HUES6 (cell line): ENCODE data around the gene MAMDC4.

Experiments
- H3K27ac ChIP-seq: 2 replicates; pipeline ENCODE4 v1.7.0; 2013; ENCODE audit warnings: low read depth, mild to moderate bottlenecking, low read length, inconsistent platforms
- H3K27me3 ChIP-seq: 2 replicates; pipeline ENCODE4 v1.6.1; 2013; ENCODE audit warnings: low read length; ENCODE audit not compliant: control insufficient read depth, insufficient read depth
- H3K36me3 ChIP-seq: 2 replicates; pipeline ENCODE4 v1.6.1; 2013; ENCODE audit warnings: low read length; ENCODE audit not compliant: control insufficient read depth, insufficient read depth
- H3K4me1 ChIP-seq: 2 replicates; pipeline ENCODE4 v1.6.1; 2013; ENCODE audit warnings: low read length; ENCODE audit not compliant: control insufficient read depth, insufficient read depth
- H3K4me3 ChIP-seq: 2 replicates; pipeline ENCODE4 v1.5.1; 2013; ENCODE audit warnings: low read depth, low read length
- H3K9ac ChIP-seq: one replicate; pipeline ENCODE4 v1.6.1; 2013; ENCODE audit warnings: mild to moderate bottlenecking, low read length
- H3K9me3 ChIP-seq: 2 replicates; pipeline ENCODE4 v1.6.1; 2013; ENCODE audit warnings: low read depth, low read length; ENCODE audit not compliant: control insufficient read depth, insufficient read depth

MAMDC4 gene

GRCh38 chr9:136888454-136888853, 36.3 kb downstream of the MAMDC4 start:
- Histone ChIP-seq H3K9ac (no peak overlapping the region), H3K27ac (no peak overlapping the region), H3K27me3 (no peaks in the 10 kb centered on the region), H3K4me1 (peaks cover 2% of the 10 kb centered on the region; the same call in 1 of the 2 replicates), H3K36me3 (peaks cover 26% of the 10 kb centered on the region), H3K4me3 (no peak overlapping the region), H3K9me3 (no peaks in the 10 kb centered on the region)

- no peak overlapping the region for H3K4me3 ChIP-seq
- H3K9me3 ChIP-seq, result no peaks in the 10 kb centered on the region
- H3K27ac ChIP-seq, result no peak overlapping the region
- peaks cover 34% of the 10 kb centered on the region for H3K36me3 ChIP-seq
- no peak overlapping the region for H3K9ac ChIP-seq
- H3K4me1 ChIP-seq, result peaks cover 2% of the 10 kb centered on the region; the same call in 1 of the 2 replicates
- H3K27me3 ChIP-seq, result no peaks in the 10 kb centered on the region
These were observed 37.7 kb downstream of the MAMDC4 start for GRCh38 chr9:136889858-136890257.

GRCh38 chr9:136890661-136891060, 38.5 kb downstream of the MAMDC4 start:
- no peak overlapping the region for H3K4me3 ChIP-seq
- H3K36me3 ChIP-seq, result peaks cover 40% of the 10 kb centered on the region
- H3K27me3 ChIP-seq, result no peaks in the 10 kb centered on the region
- H3K27ac ChIP-seq, result no peak overlapping the region
- peaks cover 2% of the 10 kb centered on the region; the same call in 1 of the 2 replicates for H3K4me1 ChIP-seq
- no peaks in the 10 kb centered on the region for H3K9me3 ChIP-seq
- no peak overlapping the region for H3K9ac ChIP-seq

- no peaks in the 10 kb centered on the region for H3K27me3 ChIP-seq
- H3K9ac ChIP-seq, result no peak overlapping the region
- H3K27ac ChIP-seq, result no peak overlapping the region
- H3K9me3 ChIP-seq, result no peaks in the 10 kb centered on the region
- 0 out of 2 replicates have a peak, but pooled peaks cover 2% of the 10 kb centered on the region for H3K4me1 ChIP-seq
- no peak overlapping the region for H3K4me3 ChIP-seq
- peaks cover 59% of the 10 kb centered on the region for H3K36me3 ChIP-seq
These were observed 43.9 kb downstream of the MAMDC4 start for GRCh38 chr9:136896027-136896426.

GRCh38 chr9:136898483-136899100, 46.4 kb downstream of the MAMDC4 start:
- H3K9ac ChIP-seq, result no peak overlapping the region
- H3K4me3 ChIP-seq, result no peak overlapping the region
- H3K27me3 ChIP-seq, result no peaks in the 10 kb centered on the region
- H3K4me1 ChIP-seq, result 0 out of 2 replicates have a peak, but pooled peaks cover 5% of the 10 kb centered on the region
- no peak overlapping the region for H3K27ac ChIP-seq
- H3K36me3 ChIP-seq, result peaks cover 69% of the 10 kb centered on the region
- H3K9me3 ChIP-seq, result no peaks in the 10 kb centered on the region

GRCh38 chr9:136899196-136899595, 47.0 kb downstream of the MAMDC4 start:
- Histone ChIP-seq H3K36me3 (peaks cover 71% of the 10 kb centered on the region), H3K4me3 (no peak overlapping the region), H3K27ac (no peak overlapping the region), H3K9ac (no peak overlapping the region), H3K27me3 (no peaks in the 10 kb centered on the region), H3K4me1 (0 out of 2 replicates have a peak, but pooled peaks cover 5% of the 10 kb centered on the region), H3K9me3 (no peaks in the 10 kb centered on the region)

- no peaks in the 10 kb centered on the region for H3K27me3 ChIP-seq
- H3K4me1 ChIP-seq, result 0 out of 2 replicates have a peak, but pooled peaks cover 5% of the 10 kb centered on the region
- H3K36me3 ChIP-seq, result peaks cover 68% of the 10 kb centered on the region
- no peak overlapping the region for H3K4me3 ChIP-seq
- no peaks in the 10 kb centered on the region for H3K9me3 ChIP-seq
- no peak overlapping the region; the same call in 1 of the 2 replicates for H3K27ac ChIP-seq
- no peak overlapping the region for H3K9ac ChIP-seq
These were observed 48.4 kb downstream of the MAMDC4 start for GRCh38 chr9:136900556-136900955.

GRCh38 chr9:136900988-136901515, 48.9 kb downstream of the MAMDC4 start:
- H3K36me3 ChIP-seq, result peaks cover 71% of the 10 kb centered on the region
- no peak overlapping the region for H3K4me3 ChIP-seq
- no peaks in the 10 kb centered on the region for H3K9me3 ChIP-seq
- H3K4me1 ChIP-seq, result 0 out of 2 replicates have a peak, but pooled peaks cover 5% of the 10 kb centered on the region
- H3K9ac ChIP-seq, result peak overlapping the region; percentile 25
- H3K27me3 ChIP-seq, result no peaks in the 10 kb centered on the region
- H3K27ac ChIP-seq, result no peak overlapping the region; the same call in 1 of the 2 replicates

- Histone ChIP-seq H3K4me1 (0 out of 2 replicates have a peak, but pooled peaks cover 5% of the 10 kb centered on the region), H3K27me3 (no peaks in the 10 kb centered on the region), H3K4me3 (no peak overlapping the region), H3K9ac (peak overlapping the region; percentile 25), H3K9me3 (no peaks in the 10 kb centered on the region), H3K27ac (no peak overlapping the region; the same call in 1 of the 2 replicates), H3K36me3 (peaks cover 74% of the 10 kb centered on the region)
These were observed 49.5 kb downstream of the MAMDC4 start for GRCh38 chr9:136901516-136902258.

GRCh38 chr9:136902259-136902821, 50.2 kb downstream of the MAMDC4 start:
- no peaks in the 10 kb centered on the region for H3K9me3 ChIP-seq
- 0 out of 2 replicates have a peak, but pooled peaks cover 5% of the 10 kb centered on the region for H3K4me1 ChIP-seq
- no peaks in the 10 kb centered on the region for H3K27me3 ChIP-seq
- H3K27ac ChIP-seq, result no peak overlapping the region
- no peak overlapping the region for H3K4me3 ChIP-seq
- no peak overlapping the region for H3K9ac ChIP-seq
- peaks cover 81% of the 10 kb centered on the region for H3K36me3 ChIP-seq
